Activated B cell treated with CpG ODN at 0.5 μM for 24 hours (primary cell): ENCODE data around the gene OR51A7. TPM values are rescaled to one million over a fixed set of nuclear protein-coding genes. Genes with fewer than 3 reads are reported as not detected.

Experiments used
- ATAC-seq: fragments of 200-7000 bp; cut with Tn5 transposase; one replicate; pipeline ENCODE4 v1.10.0; 2021; ENCODE audit warnings: low read depth, mild to moderate bottlenecking, moderate library complexity
- CTCF ChIA-PET: fragments of 350-600 bp; sonication (Branson Sonifier 250); formaldehyde crosslinking; loops from one replicate; lab custom pipeline; 2021; ENCODE audit warnings: antibody characterized with exemption; lab: Charles Lee
- POLR2A ChIA-PET: fragments of 350-600 bp; sonication (Branson Sonifier 250); formaldehyde crosslinking; loops from one replicate; lab custom pipeline; 2021; ENCODE audit warnings: antibody characterized with exemption; lab: Charles Lee
- DNase-seq: peaks from one replicate; pipeline ENCODE4 v3.0.0; 2022
- H3K27ac Mint-ChIP-seq: one replicate; pipeline ENCODE4 v1.8.0; 2020; ENCODE audit warnings: mixed read lengths
- H3K27me3 Mint-ChIP-seq: one replicate; pipeline ENCODE4 v1.8.0; 2021; ENCODE audit warnings: mixed read lengths
- H3K36me3 Mint-ChIP-seq: one replicate; pipeline ENCODE4 v1.8.0; 2021; ENCODE audit warnings: low read depth, mixed read lengths
- H3K4me1 Mint-ChIP-seq: one replicate; pipeline ENCODE4 v1.8.0; 2021; ENCODE audit warnings: mixed read lengths
- H3K4me3 Mint-ChIP-seq: one replicate; pipeline ENCODE4 v1.8.0; 2020; ENCODE audit warnings: mild to moderate bottlenecking, mixed read lengths
- H3K9me3 Mint-ChIP-seq: one replicate; pipeline ENCODE4 v1.8.0; 2020; ENCODE audit warnings: mixed read lengths
- intact Hi-C: fragments of 100-400 bp; cut with micrococcal nuclease; formaldehyde crosslinking; loops from one replicate; pipeline ENCODE4 v1.15.1; 2024
- total RNA-seq: library from RNA; stranded (reverse); gene quantifications from 2 replicates; pipeline ENCODE4 v1.2.3, GENCODE V29; 2022
- TF ChIP-seq, protein P1 (sequence below): fragments of 200-600 bp; IDR thresholded peaks from one replicate; pipeline ENCODE4 v1.8.0; 2022; ENCODE audit warnings: antibody characterized with exemption, mild to moderate bottlenecking

The OR51A7 gene
- total RNA-seq, 1 donor from 2014 or later, result not detected

DNA sequence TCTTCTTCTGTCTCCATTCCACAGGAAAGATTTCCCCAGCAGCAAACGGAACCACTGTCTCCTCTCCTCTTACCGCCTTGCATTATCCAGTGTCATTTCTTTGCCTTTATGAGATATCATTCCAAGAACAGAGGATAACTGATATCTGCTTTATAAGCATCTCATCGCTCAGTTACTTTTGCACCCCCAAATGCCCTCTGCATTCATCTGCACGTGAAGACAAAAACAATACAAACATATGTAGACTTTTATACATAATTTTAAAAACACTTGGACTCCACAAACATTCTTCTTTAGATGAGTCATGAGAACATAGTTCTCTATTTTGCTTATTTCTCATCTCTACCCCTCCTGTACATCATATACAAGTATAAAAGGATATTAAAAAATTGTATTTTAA, 22.4 kb upstream of the OR51A7 start:
- intact Hi-C loops, result no loop called here
- DNase-seq (no peak), ATAC-seq (no peak)
- TF ChIP-seq, protein P1, sequence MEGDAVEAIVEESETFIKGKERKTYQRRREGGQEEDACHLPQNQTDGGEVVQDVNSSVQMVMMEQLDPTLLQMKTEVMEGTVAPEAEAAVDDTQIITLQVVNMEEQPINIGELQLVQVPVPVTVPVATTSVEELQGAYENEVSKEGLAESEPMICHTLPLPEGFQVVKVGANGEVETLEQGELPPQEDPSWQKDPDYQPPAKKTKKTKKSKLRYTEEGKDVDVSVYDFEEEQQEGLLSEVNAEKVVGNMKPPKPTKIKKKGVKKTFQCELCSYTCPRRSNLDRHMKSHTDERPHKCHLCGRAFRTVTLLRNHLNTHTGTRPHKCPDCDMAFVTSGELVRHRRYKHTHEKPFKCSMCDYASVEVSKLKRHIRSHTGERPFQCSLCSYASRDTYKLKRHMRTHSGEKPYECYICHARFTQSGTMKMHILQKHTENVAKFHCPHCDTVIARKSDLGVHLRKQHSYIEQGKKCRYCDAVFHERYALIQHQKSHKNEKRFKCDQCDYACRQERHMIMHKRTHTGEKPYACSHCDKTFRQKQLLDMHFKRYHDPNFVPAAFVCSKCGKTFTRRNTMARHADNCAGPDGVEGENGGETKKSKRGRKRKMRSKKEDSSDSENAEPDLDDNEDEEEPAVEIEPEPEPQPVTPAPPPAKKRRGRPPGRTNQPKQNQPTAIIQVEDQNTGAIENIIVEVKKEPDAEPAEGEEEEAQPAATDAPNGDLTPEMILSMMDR, result no peak
- Mint-ChIP-seq H3K4me1 (peaks cover 3% of the 10 kb centered on the region), H3K4me3 (no peak overlapping the region), H3K36me3 (no peaks in the 10 kb centered on the region), H3K27ac (no peak overlapping the region), H3K9me3 (no peaks in the 10 kb centered on the region), H3K27me3 (no peaks in the 10 kb centered on the region)
- CTCF ChIA-PET, result no interaction called here
- POLR2A ChIA-PET, result no interaction called here

DNA sequence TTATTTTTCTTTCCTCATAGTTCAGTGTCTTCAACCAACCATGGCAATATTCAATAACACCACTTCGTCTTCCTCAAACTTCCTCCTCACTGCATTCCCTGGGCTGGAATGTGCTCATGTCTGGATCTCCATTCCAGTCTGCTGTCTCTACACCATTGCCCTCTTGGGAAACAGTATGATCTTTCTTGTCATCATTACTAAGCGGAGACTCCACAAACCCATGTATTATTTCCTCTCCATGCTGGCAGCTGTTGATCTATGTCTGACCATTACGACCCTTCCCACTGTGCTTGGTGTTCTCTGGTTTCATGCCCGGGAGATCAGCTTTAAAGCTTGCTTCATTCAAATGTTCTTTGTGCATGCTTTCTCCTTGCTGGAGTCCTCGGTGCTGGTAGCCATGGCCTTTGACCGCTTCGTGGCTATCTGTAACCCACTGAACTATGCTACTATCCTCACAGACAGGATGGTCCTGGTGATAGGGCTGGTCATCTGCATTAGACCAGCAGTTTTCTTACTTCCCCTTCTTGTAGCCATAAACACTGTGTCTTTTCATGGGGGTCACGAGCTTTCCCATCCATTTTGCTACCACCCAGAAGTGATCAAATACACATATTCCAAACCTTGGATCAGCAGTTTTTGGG, 21.6 kb upstream of the OR51A7 start, which contains the start of gene OR51T1:
Gene OR51T1 (plus strand): TSS at position 41 of the 641 bp plus-strand sequence. CDS start 0 bp downstream, at position 41.
- Mint-ChIP-seq H3K27me3 (no peaks in the 10 kb centered on the region), H3K4me3 (no peak within 1 kb of the TSS), H3K36me3 (no peaks in the 10 kb centered on the region), H3K9me3 (no peaks in the 10 kb centered on the region), H3K4me1 (no peaks in the 10 kb centered on the region), H3K27ac (no peak within 1 kb of the TSS)
- ChIA-PET CTCF (no interaction called here), POLR2A (no interaction called here)
- DNase-seq (no peak), ATAC-seq (no peak)
- TF ChIP-seq, protein P1, result no peak
- intact Hi-C loops, result no loop called here

DNA sequence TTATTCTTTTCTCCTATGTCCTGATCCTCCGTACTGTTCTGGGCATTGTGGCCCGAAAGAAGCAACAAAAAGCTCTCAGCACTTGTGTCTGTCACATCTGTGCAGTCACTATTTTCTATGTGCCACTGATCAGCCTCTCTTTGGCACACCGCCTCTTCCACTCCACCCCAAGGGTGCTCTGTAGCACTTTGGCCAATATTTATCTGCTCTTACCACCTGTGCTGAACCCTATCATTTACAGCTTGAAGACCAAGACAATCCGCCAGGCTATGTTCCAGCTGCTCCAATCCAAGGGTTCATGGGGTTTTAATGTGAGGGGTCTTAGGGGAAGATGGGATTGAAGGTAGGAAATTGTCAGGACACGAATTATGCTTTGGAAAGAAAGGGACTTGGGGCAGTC, 21.0 kb upstream of the OR51A7 start:
- Mint-ChIP-seq H3K27me3 (no peaks in the 10 kb centered on the region), H3K36me3 (no peaks in the 10 kb centered on the region), H3K9me3 (no peaks in the 10 kb centered on the region), H3K4me3 (no peak overlapping the region), H3K4me1 (no peaks in the 10 kb centered on the region), H3K27ac (no peak overlapping the region)
- intact Hi-C loops, result no loop called here
- POLR2A ChIA-PET, result no interaction called here
- TF ChIP-seq, protein P1, result no peak
- no peak for DNase-seq
- CTCF ChIA-PET, result no interaction called here
- ATAC-seq, result no peak

DNA sequence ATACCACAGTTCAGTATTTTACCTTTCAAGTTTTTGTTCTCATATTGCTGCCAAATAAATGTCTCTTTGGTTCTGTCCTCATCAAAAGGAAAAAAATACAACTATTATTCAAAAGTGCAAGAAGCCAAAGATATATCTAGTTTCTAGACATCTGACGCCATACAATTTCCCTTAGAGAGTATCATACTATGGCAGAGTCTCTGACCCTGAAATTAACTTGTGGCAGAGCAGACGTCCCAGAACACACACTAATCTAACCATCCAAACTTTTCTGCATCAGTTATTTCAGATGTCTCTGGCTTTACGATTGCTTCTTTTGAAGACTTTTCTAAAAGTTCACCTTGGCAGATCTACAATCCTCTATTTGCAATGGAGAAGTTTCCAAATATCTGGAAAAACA, 19.2 kb upstream of the OR51A7 start:
- Mint-ChIP-seq H3K27ac (no peak overlapping the region), H3K36me3 (no peaks in the 10 kb centered on the region), H3K4me1 (no peaks in the 10 kb centered on the region), H3K27me3 (no peaks in the 10 kb centered on the region), H3K9me3 (no peaks in the 10 kb centered on the region), H3K4me3 (no peak overlapping the region)
- intact Hi-C loops, result no loop called here
- POLR2A ChIA-PET, result no interaction called here
- CTCF ChIA-PET, result no interaction called here
- ATAC-seq, result no peak
- DNase-seq, result no peak
- TF ChIP-seq, protein P1, result no peak

DNA sequence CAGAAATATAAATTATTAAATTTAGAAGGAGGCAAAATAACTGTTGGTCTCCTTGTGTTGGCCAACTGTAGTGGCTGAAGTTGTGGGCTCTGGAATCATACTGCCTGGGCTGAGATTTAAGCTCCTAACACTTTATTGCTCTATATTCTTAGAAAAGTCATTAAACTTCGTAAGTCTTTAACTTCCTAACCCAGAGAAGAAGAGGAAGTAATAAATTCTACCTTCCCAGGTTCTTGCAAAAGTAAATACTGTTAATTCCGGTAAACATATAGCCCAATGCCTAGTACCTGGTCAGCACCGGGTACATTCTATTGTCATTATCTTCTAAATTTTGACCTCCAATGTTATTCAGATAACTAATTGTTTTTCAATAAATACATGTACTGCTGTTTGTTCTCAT, 17.4 kb upstream of the OR51A7 start:
- Mint-ChIP-seq H3K27ac (no peak overlapping the region), H3K9me3 (no peaks in the 10 kb centered on the region), H3K36me3 (no peaks in the 10 kb centered on the region), H3K27me3 (no peaks in the 10 kb centered on the region), H3K4me1 (no peaks in the 10 kb centered on the region), H3K4me3 (no peak overlapping the region)
- ChIA-PET CTCF (no interaction called here), POLR2A (no interaction called here)
- ATAC-seq (no peak), DNase-seq (no peak)
- intact Hi-C loops, result no loop called here
- TF ChIP-seq, protein P1, result no peak
